Skeletal muscle tissue (tissue), 4 donors: ENCODE measurements around the gene ZNF273. TPM values are rescaled to one million over a fixed set of nuclear protein-coding genes. Genes with fewer than 3 reads are reported as not detected.

ENCODE experiments used
- H3K27ac ChIP-seq: one replicate; pipeline ENCODE4 v1.7.0; 2013; ENCODE audit warnings: mild to moderate bottlenecking, low read depth, low read length, inconsistent platforms
- H3K27me3 ChIP-seq, 3 donors: one replicate each; pipeline ENCODE4 v1.7.0; 2013; ENCODE audit warnings: low read length in 3 of 3; ENCODE audit not compliant: control insufficient read depth in 3 of 3, insufficient read depth in 3 of 3
- H3K36me3 ChIP-seq, 3 donors: one replicate each; pipeline ENCODE4 v1.7.0; 2013; ENCODE audit warnings: low read length in 3 of 3; ENCODE audit not compliant: control insufficient read depth in 3 of 3, insufficient read depth in 3 of 3
- H3K4me1 ChIP-seq, 3 donors: one replicate each; pipeline ENCODE4 v1.7.0; 2013; ENCODE audit warnings: low read length in 3 of 3, mild to moderate bottlenecking in 3 of 3; ENCODE audit not compliant: control insufficient read depth in 3 of 3, insufficient read depth in 3 of 3
- H3K4me3 ChIP-seq, 3 donors: one replicate each; pipeline ENCODE4 v1.7.0; 2013; ENCODE audit warnings: low read length in 3 of 3
- H3K9ac ChIP-seq, 3 donors: one replicate each; pipeline ENCODE4 v1.7.0; 2013; ENCODE audit warnings: low read length in 3 of 3, mild to moderate bottlenecking in 3 of 3, moderate library complexity in 2 of 3, low read depth in 1 of 3
- H3K9me3 ChIP-seq, 3 donors: one replicate each; pipeline ENCODE4 v1.7.0; 2013; ENCODE audit warnings: low read length in 3 of 3; ENCODE audit not compliant: control insufficient read depth in 3 of 3
- total RNA-seq: library from RNA; depleted of rRNA; stranded (reverse); fragments of >200 nt; gene quantifications from one replicate; pipeline ENCODE4 v1.2.3, GENCODE V29; 2014
- donor health status: Osteomylitis.

The ZNF273 gene
- total RNA-seq, 1 donor from 2014 or later, result 6.3 TPM

- H3K27me3 ChIP-seq, result peaks cover 0 to 9% (median 0%) of the 10 kb centered on the region in 3 donors
- no peaks in the 10 kb centered on the region for H3K4me1 ChIP-seq
- H3K36me3 ChIP-seq, result no peaks in the 10 kb centered on the region
- no peak overlapping the region for H3K9ac ChIP-seq
- no peaks in the 10 kb centered on the region for H3K9me3 ChIP-seq
- H3K4me3 ChIP-seq, result no peak overlapping the region
- H3K27ac ChIP-seq, result no peak overlapping the region
These were observed 33.0 kb upstream of the ZNF273 start for GRCh38 chr7:64869912-64870562.

GRCh38 chr7:64870656-64871055 is 32.4 kb upstream of the ZNF273 start:
- Histone ChIP-seq H3K4me1 (no peaks in the 10 kb centered on the region), H3K4me3 (no peak overlapping the region), H3K36me3 (no peaks in the 10 kb centered on the region), H3K9ac (no peak overlapping the region), H3K27ac (no peak overlapping the region), H3K27me3 (peaks cover 0 to 9% (median 2%) of the 10 kb centered on the region in 3 donors), H3K9me3 (no peaks in the 10 kb centered on the region)

DNA sequence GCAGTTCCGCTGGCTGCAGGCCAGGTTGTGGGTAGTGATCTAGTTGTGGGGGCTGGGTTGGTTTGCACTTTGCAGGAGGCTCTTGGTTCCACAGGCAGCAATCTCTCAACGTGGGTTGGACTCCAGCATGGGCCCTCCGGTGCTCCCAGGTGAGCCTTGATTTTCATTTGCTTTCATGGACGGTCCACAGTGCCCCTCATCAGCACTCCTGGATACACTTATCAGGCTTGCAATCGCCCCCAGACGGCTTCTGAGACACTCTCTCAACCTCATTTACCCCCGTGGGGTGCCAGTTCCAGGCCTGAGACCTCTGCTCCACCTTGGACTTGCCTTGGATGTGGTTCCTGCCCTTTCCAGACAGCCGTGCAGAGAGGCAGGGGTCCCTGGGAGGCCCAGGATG is 31.3 kb upstream of the ZNF273 start:
- Histone ChIP-seq H3K27ac (no peak overlapping the region), H3K36me3 (no peaks in the 10 kb centered on the region), H3K9me3 (no peaks in the 10 kb centered on the region), H3K4me3 (no peak overlapping the region), H3K9ac (no peak overlapping the region), H3K27me3 (peaks cover 0 to 10% (median 6%) of the 10 kb centered on the region in 3 donors), H3K4me1 (peaks cover 0 to under 1% (median 0%) of the 10 kb centered on the region in 3 donors)

GRCh38 chr7:64872351-64873154 is 30.5 kb upstream of the ZNF273 start:
- Histone ChIP-seq H3K27ac (no peak overlapping the region), H3K9me3 (no peaks in the 10 kb centered on the region), H3K9ac (no peak overlapping the region), H3K4me1 (peaks cover 0 to 6% (median 6%) of the 10 kb centered on the region in 3 donors), H3K4me3 (no peak overlapping the region), H3K27me3 (peaks cover 0 to 17% (median 6%) of the 10 kb centered on the region in 3 donors), H3K36me3 (no peaks in the 10 kb centered on the region)

- Histone ChIP-seq H3K27me3 (peaks cover 0 to 19% (median 6%) of the 10 kb centered on the region in 3 donors), H3K9me3 (no peaks in the 10 kb centered on the region), H3K4me3 (no peak overlapping the region), H3K36me3 (no peaks in the 10 kb centered on the region), H3K4me1 (peaks cover 0 to 6% (median 6%) of the 10 kb centered on the region in 3 donors), H3K27ac (no peak overlapping the region), H3K9ac (no peak overlapping the region)
These were observed 29.9 kb upstream of the ZNF273 start for GRCh38 chr7:64873155-64873500.

- no peak overlapping the region for H3K9ac ChIP-seq
- no peak overlapping the region for H3K27ac ChIP-seq
- H3K4me1 ChIP-seq, result peaks cover 0 to 6% (median 6%) of the 10 kb centered on the region in 3 donors
- H3K36me3 ChIP-seq, result no peaks in the 10 kb centered on the region
- H3K4me3 ChIP-seq, result no peak overlapping the region
- peaks cover 0 to 19% (median 6%) of the 10 kb centered on the region in 3 donors for H3K27me3 ChIP-seq
- no peaks in the 10 kb centered on the region for H3K9me3 ChIP-seq
These were observed 29.6 kb upstream of the ZNF273 start for GRCh38 chr7:64873517-64873916.

- H3K9me3 ChIP-seq, result no peaks in the 10 kb centered on the region
- H3K9ac ChIP-seq, result no peak overlapping the region
- peaks cover 0 to 6% (median 6%) of the 10 kb centered on the region in 3 donors for H3K4me1 ChIP-seq
- H3K36me3 ChIP-seq, result no peaks in the 10 kb centered on the region
- H3K27ac ChIP-seq, result no peak overlapping the region
- peaks cover 0 to 19% (median 6%) of the 10 kb centered on the region in 3 donors for H3K27me3 ChIP-seq
- no peak overlapping the region for H3K4me3 ChIP-seq
These were observed 29.0 kb upstream of the ZNF273 start for GRCh38 chr7:64874114-64874513.

DNA sequence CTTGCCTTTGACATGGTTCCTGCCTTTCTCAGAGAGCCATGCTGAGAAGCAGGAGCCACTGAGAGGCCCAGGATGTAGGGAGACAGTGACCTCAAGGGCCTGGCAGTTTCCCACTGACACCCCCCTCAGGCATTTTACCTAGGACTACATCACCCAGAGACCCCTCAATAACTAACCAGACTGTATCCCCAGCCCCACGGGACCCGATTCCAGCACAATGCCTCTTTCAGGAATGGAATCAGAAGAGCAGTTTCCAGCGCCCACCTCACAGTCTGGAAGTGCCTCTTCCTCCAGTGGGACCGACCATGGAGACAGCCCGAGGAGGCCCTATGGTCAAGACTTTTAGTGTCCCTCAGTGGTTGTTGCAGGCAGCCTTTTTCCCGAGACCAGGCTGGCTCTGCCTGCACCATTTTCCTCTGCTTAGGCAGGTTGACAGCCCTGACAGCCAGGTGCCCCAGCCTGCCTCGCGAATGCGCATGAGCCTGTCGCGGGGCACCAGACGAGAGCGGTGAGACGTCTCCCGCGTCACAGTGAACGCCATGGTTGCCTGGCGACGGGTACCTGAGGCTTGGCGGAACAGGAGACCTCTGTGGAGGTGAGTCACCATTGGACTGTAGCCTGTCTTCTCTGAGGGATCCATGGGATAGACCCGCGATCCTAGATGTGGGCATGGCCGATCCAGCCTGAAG is 28.4 kb upstream of the ZNF273 start:
- Histone ChIP-seq H3K4me1 (peaks cover 0 to 6% (median 6%) of the 10 kb centered on the region in 3 donors), H3K4me3 (no peak overlapping the region), H3K9me3 (no peaks in the 10 kb centered on the region), H3K27ac (no peak overlapping the region), H3K27me3 (peaks cover 0 to 19% (median 6%) of the 10 kb centered on the region in 3 donors), H3K36me3 (no peaks in the 10 kb centered on the region), H3K9ac (no peak overlapping the region)

DNA sequence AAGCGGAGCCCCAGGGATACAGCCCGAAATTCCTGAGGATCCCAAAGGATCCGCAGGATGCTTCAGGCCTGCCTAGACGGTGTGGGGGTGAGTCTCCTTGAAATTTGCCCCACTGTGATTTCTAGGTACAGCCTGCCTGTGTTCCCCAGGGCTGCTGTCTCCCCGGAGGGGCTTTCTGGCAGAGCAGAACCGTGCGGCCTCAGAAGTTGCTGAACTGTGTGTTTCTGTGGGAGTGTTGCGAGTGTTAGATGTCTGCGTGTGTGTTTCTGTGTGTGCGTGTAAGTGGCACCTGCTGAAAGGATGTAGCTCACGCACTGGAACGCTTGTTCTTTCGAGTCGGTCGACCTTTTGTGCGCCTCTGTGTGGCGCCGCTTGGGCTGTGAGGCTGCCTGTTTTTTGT is 27.8 kb upstream of the ZNF273 start:
- H3K9me3 ChIP-seq, result peaks cover 0 to 2% (median 0%) of the 10 kb centered on the region in 3 donors
- no peaks in the 10 kb centered on the region for H3K36me3 ChIP-seq
- H3K4me3 ChIP-seq, result no peak overlapping the region
- H3K27ac ChIP-seq, result no peak overlapping the region
- peaks cover 0 to 19% (median 6%) of the 10 kb centered on the region in 3 donors for H3K27me3 ChIP-seq
- H3K9ac ChIP-seq, result no peak overlapping the region
- H3K4me1 ChIP-seq, result peaks cover 0 to 6% (median 6%) of the 10 kb centered on the region in 3 donors
